ENCODE measurements around the gene PSRC1.

PSRC1 gene

DNA sequence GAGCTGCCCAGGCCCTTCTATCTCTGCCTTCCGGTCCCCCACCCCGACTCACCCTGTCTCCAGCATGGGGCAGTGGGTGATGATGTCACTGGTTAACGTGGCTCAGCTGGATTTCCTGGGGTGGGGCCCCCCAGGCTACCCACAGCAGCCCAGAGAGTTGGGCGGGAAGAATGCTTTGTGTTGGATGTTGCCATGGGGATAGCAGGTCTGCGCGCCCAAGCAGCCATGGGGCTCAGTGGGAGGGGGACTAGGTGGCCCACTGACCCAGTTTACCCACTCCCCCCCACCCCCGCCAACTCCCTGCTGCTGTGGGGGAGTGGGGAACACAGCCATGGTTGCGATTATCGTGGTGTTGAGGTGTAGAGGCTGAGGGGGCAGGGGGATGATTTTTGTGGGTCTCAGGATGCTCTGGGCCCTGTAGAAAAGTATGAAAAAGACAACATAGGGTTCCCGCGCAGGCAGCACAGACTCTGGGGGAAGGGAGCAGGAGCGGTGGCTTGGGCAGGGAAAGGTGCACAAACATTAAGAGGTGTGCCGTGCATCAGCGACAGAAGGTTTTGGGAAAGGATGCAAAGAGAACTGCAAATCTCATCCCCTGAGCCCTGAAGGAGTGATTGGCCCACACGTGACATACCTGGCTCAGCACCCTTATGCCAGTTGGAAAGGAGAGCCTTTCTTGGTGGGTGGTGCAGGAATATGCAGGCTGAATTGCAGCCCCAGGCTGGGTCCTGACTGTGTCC lies 25.1 kb downstream of the PSRC1 start:
- DNase-seq (ENCODE audit: low spot score) = no peak

DNA sequence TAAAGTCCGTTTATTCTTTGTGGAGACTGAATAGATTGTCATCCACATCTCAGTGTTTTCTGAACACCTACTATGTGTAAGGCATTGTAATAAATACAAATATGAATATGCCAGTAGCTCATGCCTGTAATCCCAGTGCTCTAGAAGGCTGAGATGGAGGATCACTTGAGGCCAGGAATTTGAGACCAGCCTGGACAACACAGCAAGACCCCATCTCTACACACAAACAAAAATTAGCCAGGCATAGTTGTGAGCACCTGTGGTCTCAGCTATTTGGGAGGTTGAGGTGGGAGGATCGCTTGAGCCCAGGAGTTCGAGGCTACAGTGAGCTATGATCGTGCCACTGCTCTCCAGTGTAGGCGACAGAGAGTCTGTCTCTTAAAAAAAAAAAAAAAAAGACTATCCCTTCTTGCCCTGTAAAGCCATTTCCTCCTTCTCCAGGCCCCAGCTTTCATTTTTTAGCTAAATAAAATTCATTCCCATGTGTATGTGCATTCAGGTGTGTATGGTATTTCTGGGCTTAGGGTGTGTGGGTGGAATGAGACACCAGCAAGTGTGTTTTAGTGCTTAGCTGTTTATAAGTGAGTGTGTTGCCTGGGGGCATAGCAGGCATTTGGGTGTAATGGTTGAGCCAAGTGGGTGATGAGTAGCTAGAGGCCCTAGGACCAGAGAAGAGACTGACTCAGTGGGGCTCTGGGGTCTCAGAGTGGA lies 25.8 kb downstream of the PSRC1 start:
- DNase-seq (ENCODE audit: low spot score) = no peak

DNA sequence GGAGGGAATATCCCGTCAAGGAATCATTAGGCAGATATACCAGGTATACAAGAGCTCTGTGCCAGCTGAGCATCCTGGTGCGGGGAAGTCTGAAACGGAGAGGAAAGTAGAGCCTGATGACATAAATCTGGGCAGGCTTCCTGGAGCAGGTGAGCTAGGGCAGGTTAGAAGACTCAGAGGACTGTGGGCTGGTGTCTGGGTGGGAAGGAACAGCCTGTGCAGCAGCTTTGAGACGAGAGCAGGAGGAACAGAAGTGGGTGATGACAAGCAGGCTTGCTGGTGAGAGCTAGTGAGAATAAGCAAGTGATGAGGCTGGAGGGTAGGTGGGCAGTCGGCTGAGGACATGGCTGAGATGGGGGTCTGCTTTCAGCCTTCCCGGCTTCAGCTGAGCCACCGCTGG lies 26.9 kb downstream of the PSRC1 start:
- no peak for DNase-seq (ENCODE audit: low spot score)

DNA sequence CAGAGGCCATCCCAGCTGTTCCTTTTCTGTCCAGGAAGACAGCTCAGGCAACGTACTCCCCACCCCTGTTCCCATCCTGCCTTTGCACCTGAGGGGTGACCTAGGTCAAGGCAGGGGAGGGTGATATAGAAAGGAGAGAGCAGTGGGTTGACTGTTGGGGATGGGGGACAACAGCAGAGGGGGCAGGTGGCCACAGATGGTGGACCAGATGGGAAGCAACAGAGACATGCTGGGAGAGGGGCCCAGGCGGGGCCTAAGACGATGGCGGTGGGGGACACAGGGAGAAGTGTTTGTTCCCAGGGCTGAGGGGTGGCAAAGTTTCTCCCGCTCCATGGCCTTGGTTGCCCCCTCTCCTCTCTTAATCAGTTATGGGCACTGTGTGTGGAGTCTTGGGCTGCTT lies 27.3 kb downstream of the PSRC1 start:
- DNase-seq (ENCODE audit: low spot score) = no peak

DNA sequence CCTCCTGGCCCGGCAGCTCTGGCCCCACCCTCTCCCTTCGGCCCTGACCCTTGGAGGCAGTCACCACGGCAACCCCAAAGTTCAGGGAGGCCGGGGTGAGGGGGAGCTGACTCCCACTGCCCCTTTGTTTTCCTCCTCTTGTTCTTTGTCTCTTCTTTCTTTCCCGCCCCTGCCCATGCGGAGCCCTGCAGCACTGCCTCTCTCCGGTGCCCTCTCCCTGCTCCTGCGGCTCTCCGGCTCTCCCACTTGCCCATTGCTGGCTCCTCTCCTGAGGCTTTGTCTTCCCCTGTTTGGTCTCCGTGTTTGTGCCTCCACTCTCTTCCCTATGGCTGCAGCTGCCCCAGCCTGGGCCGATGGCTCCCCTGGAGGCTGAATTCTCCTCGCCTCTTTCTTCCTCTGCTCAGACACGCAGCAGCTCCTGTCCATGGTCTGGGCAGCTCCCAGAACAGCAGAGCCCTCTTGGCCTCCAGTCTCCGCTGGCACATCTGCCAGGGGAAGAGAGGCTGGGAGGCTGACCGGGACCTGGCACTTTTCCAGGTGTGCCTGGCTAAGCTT lies 27.8 kb downstream of the PSRC1 start:
- no peak for DNase-seq (ENCODE audit: low spot score)

DNA sequence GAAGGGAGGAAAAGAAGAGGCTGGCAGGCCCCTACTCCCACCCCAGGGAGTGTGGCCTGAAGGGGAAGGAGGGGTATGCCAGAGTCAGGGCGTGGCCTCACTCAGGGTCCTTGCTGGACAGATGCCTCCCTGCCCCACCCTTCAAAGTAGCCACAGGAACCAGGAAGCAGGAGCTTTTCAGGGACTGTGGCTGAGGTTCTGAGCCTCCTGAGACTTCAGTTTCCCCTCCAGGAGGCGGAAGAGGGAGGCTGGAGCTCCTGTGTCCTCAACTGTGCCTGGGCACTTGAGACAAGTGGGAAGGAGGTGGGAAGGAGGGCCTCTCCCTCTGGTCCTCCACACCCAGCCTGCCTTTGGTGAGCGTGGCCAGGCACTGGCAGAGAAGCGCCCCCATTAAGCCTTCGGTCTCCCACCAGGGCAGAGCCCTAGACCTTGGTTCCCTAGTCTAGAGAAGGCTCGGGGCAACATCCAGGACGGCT lies 28.3 kb downstream of the PSRC1 start:
- no peak for DNase-seq (ENCODE audit: low spot score)

DNA sequence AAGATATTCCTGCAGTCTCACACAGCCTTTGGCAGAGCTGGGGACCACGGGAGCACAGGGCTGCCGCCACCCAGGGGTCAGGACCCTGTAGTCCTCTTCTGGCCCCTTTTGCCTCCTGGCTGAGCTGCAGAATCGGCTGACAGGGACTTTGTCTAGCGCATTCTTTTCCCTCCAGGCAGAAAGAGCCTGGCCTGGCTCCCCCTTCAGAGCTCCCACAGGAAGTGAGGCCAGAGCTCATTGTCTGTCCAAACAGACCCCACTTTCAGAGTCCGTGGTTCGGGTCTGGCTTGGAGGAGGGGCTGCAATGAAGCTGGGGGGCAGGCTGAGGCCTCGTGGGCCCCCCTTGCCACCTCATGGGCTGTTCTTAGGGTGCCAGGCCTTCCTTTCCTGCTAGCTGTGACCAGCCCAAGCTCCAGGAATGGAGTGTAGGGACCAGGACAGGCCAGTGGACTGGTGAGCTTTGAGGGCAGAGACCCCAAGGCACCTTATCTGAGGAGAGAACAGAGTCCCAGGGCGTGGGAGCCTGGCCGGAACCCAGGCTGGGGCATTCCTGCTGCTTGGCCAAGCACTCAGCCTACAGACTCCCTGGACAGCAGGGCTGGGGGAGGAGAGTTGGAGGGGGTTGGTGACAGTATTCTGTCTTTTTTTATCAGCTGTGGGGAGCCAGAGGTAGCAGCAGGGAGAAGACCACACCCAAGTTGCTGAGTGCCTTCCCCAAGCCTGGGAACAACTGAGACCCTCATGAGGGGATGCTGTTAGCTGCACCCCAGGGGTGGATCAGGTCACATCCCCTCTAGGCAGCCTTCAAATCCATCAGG lies 28.9 kb downstream of the PSRC1 start:
- DNase-seq (ENCODE audit: low spot score) = no peak

DNA sequence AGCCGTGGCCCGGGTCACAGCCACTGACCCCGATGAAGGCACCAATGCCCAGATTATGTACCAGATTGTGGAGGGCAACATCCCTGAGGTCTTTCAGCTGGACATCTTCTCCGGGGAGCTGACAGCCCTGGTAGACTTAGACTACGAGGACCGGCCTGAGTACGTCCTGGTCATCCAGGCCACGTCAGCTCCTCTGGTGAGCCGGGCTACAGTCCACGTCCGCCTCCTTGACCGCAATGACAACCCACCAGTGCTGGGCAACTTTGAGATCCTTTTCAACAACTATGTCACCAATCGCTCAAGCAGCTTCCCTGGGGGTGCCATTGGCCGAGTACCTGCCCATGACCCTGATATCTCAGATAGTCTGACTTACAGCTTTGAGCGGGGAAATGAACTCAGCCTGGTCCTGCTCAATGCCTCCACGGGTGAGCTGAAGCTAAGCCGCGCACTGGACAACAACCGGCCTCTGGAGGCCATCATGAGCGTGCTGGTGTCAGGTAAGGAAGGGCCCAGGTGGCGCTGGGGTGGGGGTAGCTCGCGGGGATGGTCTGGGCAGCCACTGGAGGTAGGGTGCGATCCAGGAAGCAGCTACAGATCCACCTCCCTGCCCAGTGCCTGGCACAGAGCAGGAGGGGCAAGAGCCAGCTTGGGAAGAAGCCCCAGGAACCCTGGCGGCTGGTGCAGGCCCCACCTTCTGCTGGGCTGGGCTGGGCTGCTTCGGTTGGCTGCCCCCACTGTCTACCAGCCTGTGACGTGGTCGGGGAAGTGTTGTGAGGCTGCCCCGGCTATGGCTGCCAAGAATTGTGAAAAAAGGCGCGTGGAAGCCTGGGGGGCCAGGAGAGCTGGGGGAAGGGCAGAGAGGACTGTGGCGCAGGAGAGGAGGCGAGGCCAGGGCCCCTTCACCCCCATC lies 29.8 kb downstream of the PSRC1 start:
- no peak for DNase-seq (ENCODE audit: low spot score)

DNA sequence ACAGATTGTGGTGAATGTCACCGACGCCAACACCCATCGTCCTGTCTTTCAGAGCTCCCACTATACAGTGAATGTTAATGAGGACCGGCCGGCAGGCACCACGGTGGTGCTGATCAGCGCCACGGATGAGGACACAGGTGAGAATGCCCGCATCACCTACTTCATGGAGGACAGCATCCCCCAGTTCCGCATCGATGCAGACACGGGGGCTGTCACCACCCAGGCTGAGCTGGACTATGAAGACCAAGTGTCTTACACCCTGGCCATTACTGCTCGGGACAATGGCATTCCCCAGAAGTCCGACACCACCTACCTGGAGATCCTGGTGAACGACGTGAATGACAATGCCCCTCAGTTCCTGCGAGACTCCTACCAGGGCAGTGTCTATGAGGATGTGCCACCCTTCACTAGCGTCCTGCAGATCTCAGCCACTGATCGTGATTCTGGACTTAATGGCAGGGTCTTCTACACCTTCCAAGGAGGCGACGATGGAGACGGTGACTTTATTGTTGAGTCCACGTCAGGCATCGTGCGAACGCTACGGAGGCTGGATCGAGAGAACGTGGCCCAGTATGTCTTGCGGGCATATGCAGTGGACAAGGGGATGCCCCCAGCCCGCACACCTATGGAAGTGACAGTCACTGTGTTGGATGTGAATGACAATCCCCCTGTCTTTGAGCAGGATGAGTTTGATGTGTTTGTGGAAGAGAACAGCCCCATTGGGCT lies 30.6 kb downstream of the PSRC1 start:
- DNase-seq (ENCODE audit: low spot score) = no peak

DNA sequence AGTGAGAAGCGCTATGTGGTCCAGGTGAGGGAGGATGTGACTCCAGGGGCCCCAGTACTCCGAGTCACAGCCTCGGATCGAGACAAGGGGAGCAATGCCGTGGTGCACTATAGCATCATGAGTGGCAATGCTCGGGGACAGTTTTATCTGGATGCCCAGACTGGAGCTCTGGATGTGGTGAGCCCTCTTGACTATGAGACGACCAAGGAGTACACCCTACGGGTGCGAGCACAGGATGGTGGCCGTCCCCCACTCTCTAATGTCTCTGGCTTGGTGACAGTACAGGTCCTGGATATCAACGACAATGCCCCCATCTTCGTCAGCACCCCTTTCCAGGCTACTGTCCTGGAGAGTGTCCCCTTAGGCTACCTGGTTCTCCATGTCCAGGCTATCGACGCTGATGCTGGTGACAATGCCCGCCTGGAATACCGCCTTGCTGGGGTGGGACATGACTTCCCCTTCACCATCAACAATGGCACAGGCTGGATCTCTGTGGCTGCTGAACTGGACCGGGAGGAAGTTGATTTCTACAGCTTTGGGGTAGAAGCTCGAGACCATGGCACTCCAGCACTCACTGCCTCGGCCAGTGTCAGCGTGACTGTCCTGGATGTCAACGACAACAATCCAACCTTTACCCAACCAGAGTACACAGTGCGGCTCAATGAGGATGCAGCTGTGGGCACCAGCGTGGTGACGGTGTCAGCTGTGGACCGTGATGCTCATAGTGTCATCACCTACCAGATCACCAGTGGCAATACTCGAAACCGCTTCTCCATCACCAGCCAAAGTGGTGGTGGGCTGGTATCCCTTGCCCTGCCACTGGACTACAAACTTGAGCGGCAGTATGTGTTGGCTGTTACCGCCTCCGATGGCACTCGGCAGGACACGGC lies 31.4 kb downstream of the PSRC1 start:
- DNase-seq (ENCODE audit: low spot score) = no peak

DNA sequence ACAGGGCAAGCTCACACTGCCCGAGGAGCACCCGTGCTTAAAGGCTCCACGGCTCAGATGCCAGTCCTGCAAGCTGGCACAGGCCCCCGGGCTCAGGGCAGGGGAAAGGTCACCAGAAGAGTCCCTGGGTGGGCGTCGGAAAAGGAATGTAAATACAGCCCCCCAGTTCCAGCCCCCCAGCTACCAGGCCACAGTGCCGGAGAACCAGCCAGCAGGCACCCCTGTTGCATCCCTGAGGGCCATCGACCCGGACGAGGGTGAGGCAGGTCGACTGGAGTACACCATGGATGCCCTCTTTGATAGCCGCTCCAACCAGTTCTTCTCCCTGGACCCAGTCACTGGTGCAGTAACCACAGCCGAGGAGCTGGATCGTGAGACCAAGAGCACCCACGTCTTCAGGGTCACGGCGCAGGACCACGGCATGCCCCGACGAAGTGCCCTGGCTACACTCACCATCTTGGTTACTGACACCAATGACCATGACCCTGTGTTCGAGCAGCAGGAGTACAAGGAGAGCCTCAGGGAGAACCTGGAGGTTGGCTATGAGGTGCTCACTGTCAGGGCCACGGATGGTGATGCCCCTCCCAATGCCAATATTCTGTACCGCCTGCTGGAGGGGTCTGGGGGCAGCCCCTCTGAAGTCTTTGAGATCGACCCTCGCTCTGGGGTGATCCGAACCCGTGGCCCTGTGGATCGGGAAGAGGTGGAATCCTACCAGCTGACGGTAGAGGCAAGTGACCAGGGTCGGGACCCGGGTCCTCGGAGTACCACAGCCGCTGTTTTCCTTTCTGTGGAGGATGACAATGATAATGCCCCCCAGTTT lies 32.3 kb downstream of the PSRC1 start:
- no peak for DNase-seq (ENCODE audit: low spot score)

DNA sequence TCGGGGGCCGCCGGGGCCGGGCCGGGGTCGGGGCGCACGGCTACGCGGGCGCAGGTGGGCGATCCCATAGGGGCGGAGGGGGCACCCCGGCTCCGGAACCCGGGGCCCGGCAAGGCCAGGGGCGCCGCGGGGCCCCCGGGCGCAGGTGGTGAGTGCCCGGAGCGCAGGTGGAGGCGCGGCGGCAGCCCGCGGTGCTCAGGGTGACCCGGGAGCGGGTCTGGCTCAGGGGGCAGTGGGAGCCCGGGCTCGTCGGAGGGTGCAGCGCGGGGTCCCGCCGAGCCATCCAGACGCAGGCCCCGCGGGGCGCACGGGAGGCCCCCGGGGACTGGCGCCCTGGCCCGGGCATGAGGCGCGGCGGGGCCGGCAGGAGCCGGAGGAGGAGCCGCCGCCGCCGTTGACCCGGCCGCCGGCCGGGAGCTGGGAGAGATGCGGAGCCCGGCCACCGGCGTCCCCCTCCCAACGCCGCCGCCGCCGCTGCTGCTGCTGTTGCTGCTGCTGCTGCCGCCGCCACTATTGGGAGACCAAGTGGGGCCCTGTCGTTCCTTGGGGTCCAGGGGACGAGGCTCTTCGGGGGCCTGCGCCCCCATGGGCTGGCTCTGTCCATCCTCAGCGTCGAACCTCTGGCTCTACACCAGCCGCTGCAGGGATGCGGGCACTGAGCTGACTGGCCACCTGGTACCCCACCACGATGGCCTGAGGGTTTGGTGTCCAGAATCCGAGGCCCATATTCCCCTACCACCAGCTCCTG lies 33.1 kb downstream of the PSRC1 start:
- DNase-seq (ENCODE audit: low spot score) = no peak

DNA sequence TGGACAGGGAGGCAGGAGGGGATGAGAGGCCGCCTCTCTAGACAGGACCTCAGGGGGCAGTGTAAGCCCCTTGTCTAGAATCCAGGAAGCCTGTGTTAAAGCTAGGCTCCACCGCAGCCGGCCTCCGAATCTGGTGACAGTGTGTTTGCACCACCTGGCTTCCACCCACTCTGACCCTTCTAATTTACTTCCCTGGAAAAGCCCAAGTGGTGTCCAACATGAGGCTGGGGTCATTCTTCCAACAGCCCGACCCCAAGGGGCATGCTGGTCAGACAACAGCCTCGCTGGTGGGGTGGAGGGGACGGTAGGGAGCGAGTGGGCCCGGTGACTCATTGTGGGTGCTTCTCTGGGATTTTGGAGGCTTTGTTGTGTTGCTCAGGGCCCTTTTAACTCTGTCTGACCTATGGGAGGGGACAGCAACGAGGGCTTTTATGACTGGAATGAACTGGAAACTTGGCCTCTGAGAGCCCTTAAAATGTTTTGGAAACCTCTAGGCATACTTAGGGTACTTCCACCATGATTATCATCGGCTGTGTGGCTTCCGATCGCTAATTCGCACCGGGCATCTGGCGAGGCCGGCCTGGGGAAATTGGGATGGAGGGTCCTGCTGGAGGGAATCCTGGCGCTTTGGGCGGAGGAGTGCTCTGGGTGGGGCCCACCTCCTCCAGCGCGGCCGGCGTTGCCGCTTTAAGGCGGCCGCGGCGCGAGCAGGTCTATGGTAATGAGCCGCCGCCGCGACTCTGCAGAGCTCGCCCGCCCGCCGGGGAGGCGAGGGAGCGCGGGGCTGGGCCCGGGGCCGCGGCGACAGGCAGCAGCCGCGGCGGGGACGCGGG lies 33.9 kb downstream of the PSRC1 start, which contains the start of gene CELSR2:
TSS of gene CELSR2 (plus strand) at position 743 of the 833 bp plus-strand sequence. CDS start 541 bp downstream, outside the sequence.
- no peak for DNase-seq (ENCODE audit: low spot score)

DNA sequence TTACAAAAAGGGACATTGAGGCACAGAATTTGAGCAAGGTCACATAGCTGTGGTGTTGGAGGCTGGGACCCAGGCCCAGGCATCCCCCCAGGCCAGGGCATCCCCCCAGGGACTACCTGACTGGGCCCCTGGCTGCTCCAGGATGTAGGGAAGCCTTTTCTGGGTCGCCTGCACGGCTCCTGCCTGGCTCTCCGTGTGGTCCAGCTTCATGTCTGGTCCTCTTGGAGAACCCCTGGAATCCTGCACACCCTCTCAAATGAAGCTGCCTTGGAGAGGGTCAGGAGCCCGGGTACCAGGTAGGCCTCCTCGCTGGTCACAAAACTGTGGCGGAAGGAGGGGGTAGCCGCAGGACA lies 34.5 kb downstream of the PSRC1 start:
- no peak for DNase-seq (ENCODE audit: low spot score)

DNA sequence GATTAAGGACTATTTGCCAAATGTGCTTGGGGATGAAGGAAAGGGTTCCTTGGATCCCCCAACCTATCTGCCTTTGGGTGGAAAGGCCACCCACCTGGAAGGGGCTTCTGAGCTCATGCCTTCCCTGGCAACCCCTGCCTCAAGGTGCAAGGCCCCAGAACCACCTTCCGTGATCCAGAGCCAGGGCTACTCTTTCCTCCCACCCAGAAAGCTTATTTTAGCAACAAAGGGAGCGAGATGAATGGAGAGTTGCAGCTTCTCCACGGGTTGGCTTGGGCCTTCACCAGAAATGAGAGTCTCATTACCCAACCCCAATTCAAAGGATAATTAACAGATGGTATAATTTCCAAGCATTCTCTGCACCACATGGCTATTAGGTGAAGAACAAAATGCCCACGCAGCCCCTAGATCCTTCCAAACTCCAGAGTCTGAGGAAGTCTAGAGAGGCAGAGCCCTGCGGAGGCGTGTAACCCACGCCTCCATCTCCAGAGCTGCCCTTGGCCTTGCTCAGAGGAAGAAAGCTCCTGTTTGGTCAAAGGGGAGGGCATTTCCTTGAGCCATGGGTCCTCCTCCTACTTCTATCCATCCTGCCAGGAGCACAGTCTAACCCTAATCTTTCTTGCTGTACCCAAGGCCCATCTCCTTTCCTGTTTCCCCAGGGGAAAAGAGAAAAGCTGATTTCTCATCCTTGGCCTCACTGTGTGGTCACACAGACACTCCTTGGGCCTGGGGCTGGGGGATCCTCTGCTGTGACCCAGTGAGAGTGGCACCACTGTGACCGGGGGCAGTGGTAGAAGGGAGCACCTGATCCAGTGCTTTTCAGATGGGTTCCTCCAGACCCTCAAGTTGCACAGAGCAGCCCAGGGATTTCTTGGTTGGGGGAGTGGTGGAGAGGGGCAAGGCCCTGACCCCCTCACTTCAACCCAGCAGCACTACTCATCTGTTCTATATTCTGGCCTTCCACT lies 35.3 kb downstream of the PSRC1 start:
- no peak for DNase-seq (ENCODE audit: low spot score)

DNA sequence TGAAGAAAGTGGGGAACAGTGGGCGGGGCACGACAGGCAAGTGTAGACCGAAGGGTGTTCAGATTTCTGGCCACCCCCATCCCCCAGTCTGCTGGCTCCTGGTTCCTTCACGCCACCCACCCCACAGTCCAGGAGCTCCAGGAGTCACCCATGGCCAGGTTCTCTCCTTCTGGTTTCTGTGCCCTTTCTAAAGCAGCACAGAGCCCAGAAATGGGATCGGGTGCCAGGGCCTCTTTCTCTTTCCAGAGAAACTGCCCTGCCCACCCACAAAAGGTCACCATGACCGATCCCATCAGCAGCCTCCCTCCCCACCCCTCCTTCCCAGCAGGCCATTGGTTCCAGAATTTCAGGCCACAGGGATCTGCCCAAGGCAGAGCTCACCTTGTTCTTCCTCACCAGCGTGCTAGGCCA lies 36.8 kb downstream of the PSRC1 start:
- no peak for DNase-seq (ENCODE audit: low spot score)
